GM18508 (cell line): ENCODE measurements around the gene SNAP91.
"Not testable (repeated sequence)": the region's sequence is repeated elsewhere in the genome, so short reads cannot be mapped to it uniquely, and the experiment has no call there.

Experiments
- ATAC-seq: cut with Tn5 transposase; IDR thresholded peaks from one replicate; pipeline ENCODE4 v1.9.1; 2021; ENCODE audit warnings: moderate number of reproducible peaks; ENCODE audit not compliant: insufficient read depth, unreplicated experiment

The SNAP91 gene

DNA sequence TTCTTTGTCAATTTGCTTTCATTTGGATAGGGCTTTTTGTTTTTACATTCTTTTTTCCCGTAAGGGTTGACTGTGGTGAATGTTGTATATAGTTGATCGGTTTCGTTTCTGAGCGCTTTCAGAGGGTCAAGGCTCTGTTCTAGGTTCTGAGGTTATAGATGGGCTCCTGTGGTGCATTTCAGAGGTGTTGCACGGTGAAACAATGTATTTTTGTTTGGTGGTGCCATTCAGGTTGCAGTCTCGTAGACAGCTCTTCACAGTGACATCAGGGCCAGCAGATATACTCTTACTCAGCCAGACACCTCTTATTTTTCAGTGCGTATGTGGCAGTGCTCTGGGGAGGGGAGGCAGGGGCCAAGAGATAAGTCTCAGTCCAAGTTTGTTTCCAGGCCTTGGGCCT lies 72.1 kb downstream of the SNAP91 start:
- no peak for ATAC-seq

GRCh38 chr6:83633609-83634008 lies 75.3 kb downstream of the SNAP91 start:
- ATAC-seq = no peak

- ATAC-seq = no peak
Observed at GRCh38 chr6:83633149-83633548, 75.8 kb downstream of the SNAP91 start.

DNA sequence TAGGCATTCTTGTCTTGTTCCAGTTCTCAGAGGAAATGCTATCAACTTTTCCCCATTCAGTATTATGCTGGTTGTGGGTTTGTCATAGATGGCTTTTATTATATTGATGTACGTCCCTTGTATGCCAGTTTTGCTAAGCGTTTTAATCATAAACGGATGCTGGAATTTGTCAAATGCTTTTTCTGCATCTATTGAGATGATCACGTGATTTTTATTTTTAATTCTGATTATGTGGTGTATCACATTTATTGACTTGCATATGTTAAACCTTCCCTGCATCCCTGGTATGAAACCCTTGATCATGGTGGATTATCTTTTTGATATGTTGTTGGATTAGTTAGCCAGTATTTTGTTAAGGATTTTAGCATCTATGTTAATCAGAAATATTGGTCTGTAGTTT lies 79.0 kb downstream of the SNAP91 start:
- not testable (repeated sequence) for ATAC-seq

DNA sequence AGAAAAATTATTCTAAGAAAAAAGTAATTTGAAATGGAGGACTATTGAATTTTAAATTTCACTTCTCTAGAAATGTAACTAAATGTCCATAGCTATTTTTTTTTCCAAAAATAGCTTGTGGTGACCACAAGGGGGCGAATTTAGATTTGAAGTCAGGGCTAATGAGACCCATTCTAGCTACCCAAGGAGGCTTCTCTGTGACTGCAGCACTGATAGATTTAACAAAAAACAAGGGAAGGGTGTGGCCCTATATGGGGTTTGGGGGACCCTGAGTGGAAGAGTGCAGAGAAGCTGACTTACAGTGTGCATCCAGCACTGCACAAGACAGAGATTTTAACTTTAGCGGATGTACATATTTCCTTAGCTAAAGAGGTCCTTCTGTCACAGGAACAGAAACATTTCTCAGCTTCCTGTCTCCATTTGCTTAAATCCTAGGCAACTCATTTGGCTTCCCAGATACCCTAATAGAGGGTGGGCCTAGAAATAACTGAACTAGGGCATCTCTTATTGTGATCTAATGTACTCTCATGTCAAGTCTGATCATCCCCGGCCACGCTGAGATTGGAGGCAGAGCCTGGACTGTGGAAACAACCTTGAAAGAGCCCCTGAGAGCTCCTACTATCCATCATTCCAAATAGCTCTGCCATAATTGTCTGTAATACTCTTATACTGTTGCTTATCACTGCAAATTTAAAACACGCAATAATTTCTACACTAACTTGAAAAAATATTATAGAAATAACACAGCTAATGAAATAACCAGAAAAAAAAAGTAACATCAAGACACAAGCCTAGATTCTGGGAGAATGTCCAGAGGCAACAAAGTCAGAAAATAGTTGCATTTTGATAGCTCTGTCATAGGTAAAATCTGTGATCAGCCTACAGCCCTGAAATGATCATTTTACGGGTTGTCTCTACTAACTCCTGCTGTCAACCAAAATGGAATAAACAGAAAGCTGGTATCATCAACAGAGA lies 93.6 kb downstream of the SNAP91 start:
- ATAC-seq = no peak

GRCh38 chr6:83613378-83613777 lies 95.5 kb downstream of the SNAP91 start:
- no peak for ATAC-seq

DNA sequence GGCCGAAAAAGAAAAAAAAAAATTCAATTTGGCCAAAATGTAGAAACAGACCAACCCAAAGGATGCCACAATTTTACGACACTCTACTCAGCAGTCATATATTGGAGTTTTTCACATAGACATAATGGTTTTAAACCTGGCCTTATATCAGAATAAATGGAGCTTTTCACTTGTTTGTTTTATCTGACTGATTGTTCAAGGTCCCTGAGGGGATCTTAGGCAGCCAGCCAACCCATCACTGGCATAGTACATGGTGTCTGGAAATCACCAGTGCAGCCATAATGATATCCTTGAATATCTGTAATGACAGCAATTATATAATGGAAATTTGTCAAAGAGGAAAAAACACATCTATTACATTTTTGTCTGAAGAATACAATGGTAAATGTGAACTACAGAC lies 99.7 kb downstream of the SNAP91 start:
- no peak for ATAC-seq

GRCh38 chr6:83605517-83605916 lies 103.4 kb downstream of the SNAP91 start:
- ATAC-seq = no peak

- ATAC-seq = no peak
Observed at GRCh38 chr6:83603551-83603950, 105.3 kb downstream of the SNAP91 start.

DNA sequence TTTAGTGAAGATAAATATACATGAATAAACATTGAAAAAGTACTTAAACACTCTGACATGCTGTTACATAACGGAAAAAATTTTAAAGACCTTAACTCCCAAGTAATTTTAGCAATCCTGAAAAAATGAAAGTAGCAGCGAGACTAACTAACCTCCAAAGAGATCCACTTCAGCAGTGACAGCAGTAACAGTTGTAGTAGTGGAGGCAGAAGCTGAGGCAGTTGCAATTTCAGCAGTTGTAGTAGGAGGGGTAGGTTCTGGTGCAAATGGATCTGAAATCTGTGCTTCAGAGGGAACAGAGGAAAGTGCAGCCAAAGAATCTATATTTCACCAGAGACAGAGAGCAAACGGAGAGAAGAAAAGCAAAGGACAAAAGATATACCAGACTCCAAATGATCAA lies 107.8 kb downstream of the SNAP91 start:
- ATAC-seq = no peak

DNA sequence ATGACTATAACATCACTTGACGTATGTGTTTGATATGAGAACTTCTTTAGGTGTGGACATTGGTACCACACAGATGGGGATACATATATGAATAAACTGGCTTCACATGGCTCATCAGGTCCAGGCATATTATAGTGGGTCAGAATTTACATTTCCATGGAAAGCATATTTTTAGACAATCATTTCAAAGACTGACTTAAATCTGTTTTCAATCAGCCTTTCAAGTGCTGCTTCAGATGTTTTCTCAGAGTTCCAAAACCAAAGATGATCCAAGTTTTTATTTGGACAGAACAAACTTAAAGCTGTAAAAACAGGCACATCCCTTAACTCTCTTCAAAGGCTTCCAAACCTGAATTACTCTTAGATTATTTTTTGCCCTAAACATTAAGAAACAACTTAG lies 108.4 kb downstream of the SNAP91 start:
- no peak for ATAC-seq

DNA sequence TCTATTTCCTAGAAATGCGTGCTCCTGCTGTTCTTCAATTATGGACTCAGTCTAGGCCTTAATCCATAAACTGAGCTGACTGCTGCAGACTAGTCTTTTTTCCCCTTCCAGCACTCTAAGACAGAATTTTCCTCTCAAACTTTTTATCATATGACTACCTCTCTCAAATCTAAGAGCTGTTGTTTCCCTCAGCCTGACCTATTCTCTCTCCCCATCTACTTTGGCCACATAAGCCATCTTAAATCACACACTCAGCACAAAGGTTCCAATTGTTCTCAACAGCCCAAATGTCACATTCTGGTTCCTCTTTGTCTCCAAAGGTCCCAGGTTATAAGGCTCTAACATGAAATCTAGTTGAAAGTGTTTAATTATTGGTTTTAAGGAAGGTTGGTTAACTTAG lies 111.4 kb downstream of the SNAP91 start:
- ATAC-seq = no peak

DNA sequence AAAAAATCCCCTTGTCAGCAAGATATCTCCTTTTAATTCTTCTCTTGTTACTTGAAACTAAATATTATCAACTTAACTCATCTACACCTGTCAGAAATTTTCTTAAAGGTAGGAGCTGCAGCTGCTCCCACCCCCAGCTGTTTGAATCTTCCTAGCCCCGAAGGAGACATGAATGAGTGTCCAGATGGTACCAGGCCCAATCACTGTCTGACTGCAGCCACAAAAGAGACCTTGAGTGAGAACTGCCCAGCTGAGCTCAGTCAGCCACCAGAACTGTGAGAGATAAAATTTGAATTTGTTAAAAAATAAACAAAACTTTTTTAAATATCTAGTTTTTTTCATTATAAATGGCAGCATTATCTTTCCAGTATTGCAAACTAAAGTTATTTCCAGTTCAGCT lies 111.8 kb downstream of the SNAP91 start:
- no peak for ATAC-seq

GRCh38 chr6:83594941-83595340 lies 114.0 kb downstream of the SNAP91 start:
- no peak for ATAC-seq

DNA sequence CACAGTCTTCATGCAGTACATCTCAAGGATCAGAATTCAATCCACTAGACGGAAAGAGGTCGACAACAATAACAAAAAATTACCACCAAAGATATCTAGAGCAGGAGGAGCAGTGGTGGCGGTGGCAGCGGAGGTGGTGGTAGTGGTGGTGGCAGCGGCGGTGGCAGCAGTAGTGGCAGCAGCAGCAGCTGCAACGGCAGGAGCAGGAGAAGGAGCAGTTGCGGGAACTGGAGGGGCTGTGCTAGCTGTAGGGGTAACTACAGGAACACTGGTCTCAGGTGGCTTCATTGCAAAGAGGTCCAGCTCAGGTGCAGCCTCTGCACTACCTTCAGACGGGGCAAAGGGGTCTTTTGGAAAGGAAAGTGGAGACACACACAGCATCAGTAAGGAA lies 115.5 kb downstream of the SNAP91 start:
- no peak for ATAC-seq

GRCh38 chr6:83592770-83593394 lies 116.0 kb downstream of the SNAP91 start:
- ATAC-seq = peak; percentile 84

GRCh38 chr6:83590416-83590815 lies 118.5 kb downstream of the SNAP91 start:
- no peak for ATAC-seq

DNA sequence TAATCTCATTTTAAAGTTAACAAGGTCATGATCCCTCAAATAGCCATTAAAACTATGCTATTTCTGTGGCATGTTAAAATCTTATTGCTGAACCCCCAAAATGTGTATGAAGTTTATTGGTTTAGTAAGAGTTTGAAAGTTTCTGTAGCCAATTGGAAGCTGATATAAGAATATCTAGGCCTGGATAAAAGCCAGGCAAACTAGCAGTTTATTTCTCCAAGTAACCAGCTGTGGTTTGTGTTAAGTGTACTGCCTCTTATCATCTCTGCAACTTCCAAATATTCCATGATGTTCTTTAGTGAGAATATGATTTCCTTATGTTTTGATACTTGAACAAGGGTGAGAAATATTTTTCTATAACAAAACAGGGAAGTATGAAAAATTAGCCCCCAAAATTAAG lies 119.8 kb downstream of the SNAP91 start:
- no peak for ATAC-seq

GRCh38 chr6:83578057-83578456 lies 130.8 kb downstream of the SNAP91 start:
- ATAC-seq = no peak

- no peak for ATAC-seq
Observed at GRCh38 chr6:83574783-83575182, 134.1 kb downstream of the SNAP91 start.

- not testable (repeated sequence) for ATAC-seq
Observed at GRCh38 chr6:83571663-83572185, 137.2 kb downstream of the SNAP91 start.
